ENCODE results near the gene CELSR1. TPM values are rescaled to one million over a fixed set of nuclear protein-coding genes. Genes with fewer than 3 reads are reported as not detected.
A peak's percentile ranks its signal among the peaks of the same experiment; 100 is the strongest.
"Not testable (repeated sequence)": the region's sequence is repeated elsewhere in the genome, so short reads cannot be mapped to it uniquely, and the experiment has no call there.

CELSR1 gene
- total and polyA plus RNA-seq, 9 donors, result 1.8 to 6.9 (median 3.4) TPM

- Histone ChIP-seq H3K4me1 (ENCODE audit: control insufficient read depth, insufficient read depth, low read length) (no peaks in the 10 kb centered on the region), H3K9me3 (replicated peaks; ENCODE audit: control insufficient read depth, low read depth, low read length) (no peaks in the 10 kb centered on the region), H3K36me3 (ENCODE audit: control insufficient read depth, insufficient read depth, low read length) (no peaks in the 10 kb centered on the region), H3K4me3 (ENCODE audit: low read length) (no peak overlapping the region), H3K27ac (ENCODE audit: low read length) (no peak overlapping the region), H3K27me3 (ENCODE audit: control insufficient read depth, insufficient read depth, low read length) (peaks cover 3% of the 10 kb centered on the region)
- 78% methylated on average over 9 of the region's 25 CpGs for WGBS (ENCODE audit: insufficient coverage)
- DNase-seq, result no peak
Measured at GRCh38 chr22:46518542-46519325, 18.7 kb downstream of the CELSR1 start.

GRCh38 chr22:46518038-46518437 is 19.4 kb downstream of the CELSR1 start:
- no peak overlapping the region for H3K4me3 ChIP-seq (ENCODE audit: low read length)
- no peaks in the 10 kb centered on the region for H3K36me3 ChIP-seq (ENCODE audit: control insufficient read depth, insufficient read depth, low read length)
- H3K4me1 ChIP-seq (ENCODE audit: control insufficient read depth, insufficient read depth, low read length), result no peaks in the 10 kb centered on the region
- no peak overlapping the region for H3K27ac ChIP-seq (ENCODE audit: low read length)
- peaks cover 2% of the 10 kb centered on the region for H3K27me3 ChIP-seq (ENCODE audit: control insufficient read depth, insufficient read depth, low read length)
- H3K9me3 ChIP-seq (replicated peaks; ENCODE audit: control insufficient read depth, low read depth, low read length), result no peaks in the 10 kb centered on the region
- no peak for DNase-seq
- WGBS (ENCODE audit: insufficient coverage), result 90% methylated on average over 17 of the region's 18 CpGs

GRCh38 chr22:46517255-46517761 is 20.1 kb downstream of the CELSR1 start:
- whole genome bisulfite sequencing (ENCODE audit: insufficient coverage), result 77% methylated on average over 15 of the region's 22 CpGs
- Histone ChIP-seq H3K9me3 (replicated peaks; ENCODE audit: control insufficient read depth, low read depth, low read length) (no peaks in the 10 kb centered on the region), H3K36me3 (ENCODE audit: control insufficient read depth, insufficient read depth, low read length) (no peaks in the 10 kb centered on the region), H3K4me3 (ENCODE audit: low read length) (no peak overlapping the region), H3K27me3 (ENCODE audit: control insufficient read depth, insufficient read depth, low read length) (no peaks in the 10 kb centered on the region), H3K4me1 (ENCODE audit: control insufficient read depth, insufficient read depth, low read length) (no peaks in the 10 kb centered on the region), H3K27ac (ENCODE audit: low read length) (no peak overlapping the region)
- DNase-seq, result peak; percentile 31

GRCh38 chr22:46516638-46517037 is 20.8 kb downstream of the CELSR1 start:
- Histone ChIP-seq H3K27me3 (ENCODE audit: control insufficient read depth, insufficient read depth, low read length) (no peaks in the 10 kb centered on the region), H3K4me3 (ENCODE audit: low read length) (no peak overlapping the region), H3K27ac (ENCODE audit: low read length) (no peak overlapping the region), H3K4me1 (ENCODE audit: control insufficient read depth, insufficient read depth, low read length) (no peaks in the 10 kb centered on the region), H3K9me3 (replicated peaks; ENCODE audit: control insufficient read depth, low read depth, low read length) (no peaks in the 10 kb centered on the region), H3K36me3 (ENCODE audit: control insufficient read depth, insufficient read depth, low read length) (no peaks in the 10 kb centered on the region)
- no peak for DNase-seq
- WGBS (ENCODE audit: insufficient coverage), result 73% methylated on average over 4 of the region's 10 CpGs

- no CpG with 5 or more reads among the region's 5 CpGs for WGBS (ENCODE audit: insufficient coverage)
- H3K4me1 ChIP-seq (ENCODE audit: control insufficient read depth, insufficient read depth, low read length); H3K9me3 ChIP-seq (replicated peaks; ENCODE audit: control insufficient read depth, low read depth, low read length); H3K27me3 ChIP-seq (ENCODE audit: control insufficient read depth, insufficient read depth, low read length); H3K27ac ChIP-seq (ENCODE audit: low read length); DNase-seq; H3K4me3 ChIP-seq (ENCODE audit: low read length); H3K36me3 ChIP-seq (ENCODE audit: control insufficient read depth, insufficient read depth, low read length): not testable (repeated sequence)
Measured at GRCh38 chr22:46516112-46516487, 21.3 kb downstream of the CELSR1 start.

- DNase-seq, result no peak
- Histone ChIP-seq H3K27me3 (ENCODE audit: control insufficient read depth, insufficient read depth, low read length) (no peaks in the 10 kb centered on the region), H3K4me3 (ENCODE audit: low read length) (no peak overlapping the region), H3K36me3 (ENCODE audit: control insufficient read depth, insufficient read depth, low read length) (no peaks in the 10 kb centered on the region), H3K27ac (ENCODE audit: low read length) (no peak overlapping the region), H3K4me1 (ENCODE audit: control insufficient read depth, insufficient read depth, low read length) (no peaks in the 10 kb centered on the region), H3K9me3 (replicated peaks; ENCODE audit: control insufficient read depth, low read depth, low read length) (no peaks in the 10 kb centered on the region)
- WGBS (ENCODE audit: insufficient coverage), result 48% methylated on average over 5 of the region's 10 CpGs
Measured at GRCh38 chr22:46515208-46516111, 22.0 kb downstream of the CELSR1 start.

GRCh38 chr22:46514592-46515207 is 22.7 kb downstream of the CELSR1 start:
- H3K27ac ChIP-seq (ENCODE audit: low read length), result no peak overlapping the region
- no peaks in the 10 kb centered on the region for H3K9me3 ChIP-seq (replicated peaks; ENCODE audit: control insufficient read depth, low read depth, low read length)
- 37% methylated on average over 7 of the region's 16 CpGs for WGBS (ENCODE audit: insufficient coverage)
- H3K4me3 ChIP-seq (ENCODE audit: low read length), result no peak overlapping the region
- DNase-seq, result no peak
- H3K36me3 ChIP-seq (ENCODE audit: control insufficient read depth, insufficient read depth, low read length), result no peaks in the 10 kb centered on the region
- peaks cover 3% of the 10 kb centered on the region for H3K27me3 ChIP-seq (ENCODE audit: control insufficient read depth, insufficient read depth, low read length)
- no peaks in the 10 kb centered on the region for H3K4me1 ChIP-seq (ENCODE audit: control insufficient read depth, insufficient read depth, low read length)

- H3K4me3 ChIP-seq (ENCODE audit: low read length), result no peak overlapping the region
- 93% methylated on average over 14 of the region's 16 CpGs for WGBS (ENCODE audit: insufficient coverage)
- peaks cover 5% of the 10 kb centered on the region for H3K27me3 ChIP-seq (ENCODE audit: control insufficient read depth, insufficient read depth, low read length)
- no peaks in the 10 kb centered on the region for H3K36me3 ChIP-seq (ENCODE audit: control insufficient read depth, insufficient read depth, low read length)
- DNase-seq, result no peak
- no peaks in the 10 kb centered on the region for H3K4me1 ChIP-seq (ENCODE audit: control insufficient read depth, insufficient read depth, low read length)
- no peaks in the 10 kb centered on the region for H3K9me3 ChIP-seq (replicated peaks; ENCODE audit: control insufficient read depth, low read depth, low read length)
- no peak overlapping the region for H3K27ac ChIP-seq (ENCODE audit: low read length)
Measured at GRCh38 chr22:46513908-46514550, 23.4 kb downstream of the CELSR1 start.

- Histone ChIP-seq H3K9me3 (replicated peaks; ENCODE audit: control insufficient read depth, low read depth, low read length) (no peaks in the 10 kb centered on the region), H3K4me1 (ENCODE audit: control insufficient read depth, insufficient read depth, low read length) (peaks cover 11% of the 10 kb centered on the region), H3K36me3 (ENCODE audit: control insufficient read depth, insufficient read depth, low read length) (no peaks in the 10 kb centered on the region), H3K27ac (ENCODE audit: low read length) (no peak overlapping the region), H3K4me3 (ENCODE audit: low read length) (no peak overlapping the region), H3K27me3 (ENCODE audit: control insufficient read depth, insufficient read depth, low read length) (peaks cover 9% of the 10 kb centered on the region)
- no peak for DNase-seq
- WGBS (ENCODE audit: insufficient coverage), result 86% methylated on average over 10 of the region's 11 CpGs
Measured at GRCh38 chr22:46512683-46513082, 24.7 kb downstream of the CELSR1 start.

Data from muscle of leg (tissue), 11 donors.